Activated naive CD8-positive, alpha-beta T cell treated with anti-CD3 and anti-CD28 coated beads, Interleukin-2, amount 50 U/mL, for 16 hours (primary cell): Measurements from ENCODE around the gene TUSC2.

Source experiments
- DNase-seq: peaks from one replicate; pipeline ENCODE4 v3.0.0-alpha.2; 2020; ENCODE audit warnings: low read depth, low spot score

The TUSC2 gene

GRCh38 chr3:50336452-50337174 is 8.6 kb upstream of the TUSC2 start:
- DNase-seq, result no peak

- no peak for DNase-seq
These were observed 6.5 kb upstream of the TUSC2 start for GRCh38 chr3:50334339-50335075.

- DNase-seq, result no peak
These were observed 5.8 kb upstream of the TUSC2 start for GRCh38 chr3:50333744-50334328.

GRCh38 chr3:50331364-50331907 is 3.4 kb upstream of the TUSC2 start:
- no peak for DNase-seq

- DNase-seq, result no peak
These were observed 2.3 kb upstream of the TUSC2 start for GRCh38 chr3:50330330-50330729.

- no peak for DNase-seq
These were observed 894 bp downstream of the TUSC2 start for GRCh38 chr3:50327129-50327528.

GRCh38 chr3:50326182-50326541 is 1.9 kb downstream of the TUSC2 start:
- DNase-seq, result no peak

- no peak for DNase-seq
These were observed 2.4 kb downstream of the TUSC2 start for GRCh38 chr3:50325497-50326181.

- DNase-seq, result no peak
These were observed 2.9 kb downstream of the TUSC2 start for GRCh38 chr3:50325113-50325480.

GRCh38 chr3:50324351-50325112 is 3.5 kb downstream of the TUSC2 start:
- peak; percentile 40 for DNase-seq

- DNase-seq, result no peak
These were observed 4.3 kb downstream of the TUSC2 start for GRCh38 chr3:50323614-50324199.

- DNase-seq, result no peak
These were observed 4.9 kb downstream of the TUSC2 start for GRCh38 chr3:50323092-50323600.

GRCh38 chr3:50322386-50323091 is 5.5 kb downstream of the TUSC2 start, which contains the start of gene HYAL2:
TSS of gene HYAL2 (minus strand) at chr3:50322745. CDS start at chr3:50320489, 2,256 bp downstream.
- no peak for DNase-seq

GRCh38 chr3:50322115-50322385 is 6.0 kb downstream of the TUSC2 start:
- no peak for DNase-seq

GRCh38 chr3:50321336-50322114 is 6.5 kb downstream of the TUSC2 start:
- peak; percentile 57 for DNase-seq

GRCh38 chr3:50320853-50321335 is 7.1 kb downstream of the TUSC2 start:
- DNase-seq, result no peak

- no peak for DNase-seq
These were observed 8.0 kb downstream of the TUSC2 start for GRCh38 chr3:50319894-50320625.

- DNase-seq, result no peak
These were observed 8.7 kb downstream of the TUSC2 start for GRCh38 chr3:50319181-50319893.
